ENCODE measurements around the gene POLA2. TPM values are rescaled to one million over a fixed set of nuclear protein-coding genes. Genes with fewer than 3 reads are reported as not detected.

POLA2 gene
- total and polyA plus RNA-seq, 2 donors (not counting 3 experiments of a cell fraction or from before 2014, with no cell fraction given) = 24.0 to 30.0 TPM

DNA sequence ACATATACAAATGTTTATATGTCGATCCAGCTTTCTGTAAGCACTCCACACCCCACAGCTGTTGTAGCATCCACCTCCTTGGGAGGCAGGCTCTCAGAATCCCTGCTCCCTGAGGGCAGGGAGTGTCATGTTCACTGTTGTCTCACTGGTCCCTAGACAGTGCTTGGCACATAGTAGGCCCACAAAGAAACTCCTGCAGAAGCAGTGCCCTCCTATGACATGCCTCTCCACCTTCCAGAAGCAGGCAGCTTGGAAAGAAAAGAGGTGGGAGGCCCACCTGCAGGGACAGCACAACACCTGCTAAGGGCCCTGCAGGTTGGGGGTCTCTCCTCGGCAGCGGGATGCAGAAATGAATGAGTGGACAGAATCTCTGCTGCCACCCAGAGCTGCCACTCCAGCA, 41.8 kb downstream of the POLA2 start:
- DNase-seq (ENCODE audit: low read depth, low spot score) = no peak
- no peak overlapping the region for H2AFZ ChIP-seq (ENCODE audit: low read depth, low read length)
- H3K4me3 ChIP-seq (replicated peaks in 1 of 3; ENCODE audit: insufficient read depth in 1 of 3, low read depth in 1 of 3, low read length in 3 of 3) = no peak overlapping the region
- H3K9me3 ChIP-seq (replicated peaks; ENCODE audit: control insufficient read depth, insufficient read depth, low read length) = no peaks in the 10 kb centered on the region
- no peaks in the 10 kb centered on the region for H3K27me3 ChIP-seq (ENCODE audit: control insufficient read depth in 2 of 2, insufficient read depth in 2 of 2, low read length in 2 of 2)
- no peak for TF ChIP-seq MYC (IDR thresholded peaks at IDR 0.05; ENCODE audit: low read depth, low read length)
- TF ChIP-seq EZH2 (IDR thresholded peaks at IDR 0.05; ENCODE audit: borderline replicate concordance, low read depth, low read length, severe bottlenecking) = no peak
- TF ChIP-seq POLR2A (IDR thresholded peaks at IDR 0.05; ENCODE audit: low read depth, low read length) = no peak
- no peak for TF ChIP-seq GATA2 (IDR thresholded peaks at IDR 0.05; ENCODE audit: insufficient read depth, insufficient read length, low read depth, low read length)
- no peak for TF ChIP-seq POLR2AphosphoS5 (IDR thresholded peaks at IDR 0.05; ENCODE audit: insufficient read depth, low read depth, low read length)
- no peak for TF ChIP-seq JUN (IDR thresholded peaks at IDR 0.05; ENCODE audit: borderline replicate concordance, insufficient read depth, insufficient read length, low read depth)
- no peak for TF ChIP-seq FOS (IDR thresholded peaks at IDR 0.05; ENCODE audit: borderline replicate concordance, insufficient read depth, low read length)
- TF ChIP-seq, protein P1, sequence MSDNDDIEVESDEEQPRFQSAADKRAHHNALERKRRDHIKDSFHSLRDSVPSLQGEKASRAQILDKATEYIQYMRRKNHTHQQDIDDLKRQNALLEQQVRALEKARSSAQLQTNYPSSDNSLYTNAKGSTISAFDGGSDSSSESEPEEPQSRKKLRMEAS (IDR thresholded peaks at IDR 0.05; ENCODE audit: insufficient read depth, insufficient read length) = no peak
- TF ChIP-seq, protein P2, sequence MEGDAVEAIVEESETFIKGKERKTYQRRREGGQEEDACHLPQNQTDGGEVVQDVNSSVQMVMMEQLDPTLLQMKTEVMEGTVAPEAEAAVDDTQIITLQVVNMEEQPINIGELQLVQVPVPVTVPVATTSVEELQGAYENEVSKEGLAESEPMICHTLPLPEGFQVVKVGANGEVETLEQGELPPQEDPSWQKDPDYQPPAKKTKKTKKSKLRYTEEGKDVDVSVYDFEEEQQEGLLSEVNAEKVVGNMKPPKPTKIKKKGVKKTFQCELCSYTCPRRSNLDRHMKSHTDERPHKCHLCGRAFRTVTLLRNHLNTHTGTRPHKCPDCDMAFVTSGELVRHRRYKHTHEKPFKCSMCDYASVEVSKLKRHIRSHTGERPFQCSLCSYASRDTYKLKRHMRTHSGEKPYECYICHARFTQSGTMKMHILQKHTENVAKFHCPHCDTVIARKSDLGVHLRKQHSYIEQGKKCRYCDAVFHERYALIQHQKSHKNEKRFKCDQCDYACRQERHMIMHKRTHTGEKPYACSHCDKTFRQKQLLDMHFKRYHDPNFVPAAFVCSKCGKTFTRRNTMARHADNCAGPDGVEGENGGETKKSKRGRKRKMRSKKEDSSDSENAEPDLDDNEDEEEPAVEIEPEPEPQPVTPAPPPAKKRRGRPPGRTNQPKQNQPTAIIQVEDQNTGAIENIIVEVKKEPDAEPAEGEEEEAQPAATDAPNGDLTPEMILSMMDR (IDR thresholded peaks at IDR 0.05; ENCODE audit: extremely low read depth in 1 of 2, insufficient read depth in 1 of 2, low read depth in 1 of 2, low read length in 2 of 2) = no peak
- peaks cover 10% of the 10 kb centered on the region for H3K4me1 ChIP-seq (ENCODE audit: control insufficient read depth, extremely low read depth, insufficient read depth, low read length)
- intact Hi-C loops (cut with micrococcal nuclease) (no loop called here), dilution Hi-C loops (cut with MboI; ENCODE audit: extremely low pct_ligation_motif_present, low sequenced_read_pairs) (no loop called here)
- no peaks in the 10 kb centered on the region for H3K79me2 ChIP-seq (ENCODE audit: control insufficient read depth, insufficient read depth, low read length)
- no TSS peak for BruUV-seq (replicated peaks)
- H3K4me2 ChIP-seq (ENCODE audit: insufficient read depth, low read length) = no peak overlapping the region
- POLR2A ChIA-PET = no interaction called here
- CTCF ChIA-PET = interaction anchor here (0.9 to 1.3 kb wide), 2 partner anchors 12 to 26 kb away, joined by 3 to 4 read pairs; no protein-coding TSS in a partner anchor
- no peak overlapping the region for H3K9ac ChIP-seq (replicated peaks; ENCODE audit: extremely low read depth, insufficient read depth, low read length)
- no peaks in the 10 kb centered on the region for H3K9me1 ChIP-seq (replicated peaks; ENCODE audit: control insufficient read depth, extremely low read depth, insufficient read depth, low read length)
- no peaks in the 10 kb centered on the region for H4K20me1 ChIP-seq (replicated peaks; ENCODE audit: control insufficient read depth, extremely low read depth, insufficient read depth, low read length)
- H3K27ac ChIP-seq (ENCODE audit: insufficient read depth, low read depth, low read length) = no peak overlapping the region
- no peaks in the 10 kb centered on the region for H3K36me3 ChIP-seq (ENCODE audit: control insufficient read depth in 2 of 2, extremely low read depth in 1 of 2, insufficient read depth in 2 of 2, low read length in 2 of 2)
- FAIRE-seq = no peak

Measured in endothelial cell of umbilical vein (primary cell).